CD14-positive monocyte (primary cell): ENCODE results near the gene TAP2. TPM values are rescaled to one million over a fixed set of nuclear protein-coding genes. Genes with fewer than 3 reads are reported as not detected.

Source experiments
- DNase-seq, 3 donors: peaks; one replicate each; pipeline ENCODE4 v3.0.0-alpha.2; 2011 to 2022
- H2AFZ ChIP-seq: 2 replicates; pipeline ENCODE4 v1.6.0; 2012; ENCODE audit warnings: mild to moderate bottlenecking, low read depth, low read length, inconsistent platforms; ENCODE audit not compliant: insufficient read depth, poor library complexity, severe bottlenecking
- H3K27ac ChIP-seq, 2 donors: 1 replicate in 1 of 2; 2 replicates in 1 of 2; pipeline ENCODE4 v1.5.1; 2012 to 2013; ENCODE audit warnings: low read length in 2 of 2, control low read depth in 1 of 2, inconsistent platforms in 1 of 2, low read depth in 1 of 2, mild to moderate bottlenecking in 1 of 2
- H3K27me3 ChIP-seq, 2 donors: one replicate each; pipeline versions ENCODE4 v1.6.0 to v1.6.1; 2011 to 2013; ENCODE audit warnings: low read length in 2 of 2; ENCODE audit not compliant: control insufficient read depth in 2 of 2, insufficient read depth in 2 of 2
- H3K36me3 ChIP-seq, 2 donors: replicated peaks in 1 of 2; 1 replicate in 1 of 2; 2 replicates in 1 of 2; pipeline versions ENCODE4 v1.5.1 to v1.6.1; 2012 to 2013; ENCODE audit warnings: low read length in 2 of 2, control low read depth in 1 of 2, inconsistent platforms in 1 of 2, mild to moderate bottlenecking in 1 of 2; ENCODE audit not compliant: insufficient read depth in 2 of 2, control insufficient read depth in 1 of 2
- H3K4me1 ChIP-seq, 2 donors: 1 replicate in 1 of 2; 2 replicates in 1 of 2; pipeline versions ENCODE4 v1.5.1 to v1.6.1; 2012 to 2013; ENCODE audit warnings: low read length in 2 of 2, control low read depth in 1 of 2, inconsistent platforms in 1 of 2, mild to moderate bottlenecking in 1 of 2, moderate library complexity in 1 of 2; ENCODE audit not compliant: insufficient read depth in 2 of 2, control insufficient read depth in 1 of 2
- H3K4me2 ChIP-seq: replicated peaks from 2 replicates; pipeline ENCODE3; 2012; ENCODE audit warnings: low read length, moderate library complexity, mild to moderate bottlenecking; ENCODE audit not compliant: poor library complexity, severe bottlenecking; ENCODE audit errors: extremely low read depth
- H3K4me3 ChIP-seq, 3 experiments: fragments of 200-600 bp in 1 of 3; sonication (generic) in 1 of 3; replicated peaks in 1 of 3; 1 replicate in 2 of 3; 2 replicates in 1 of 3; pipeline ENCODE4 v1.5.1; 2011 to 2013; ENCODE audit warnings: low read length in 3 of 3, mild to moderate bottlenecking in 3 of 3, control low read depth in 2 of 3, low read depth in 2 of 3, inconsistent platforms in 1 of 3, moderate library complexity in 1 of 3
- H3K79me2 ChIP-seq: 2 replicates; pipeline ENCODE4 v1.6.0; 2012; ENCODE audit warnings: mild to moderate bottlenecking, control low read depth, inconsistent platforms, low read length, moderate library complexity; ENCODE audit not compliant: insufficient read depth
- H3K9ac ChIP-seq: 2 replicates; pipeline ENCODE4 v1.6.0; 2017; ENCODE audit warnings: low read length, mild to moderate bottlenecking; ENCODE audit not compliant: insufficient read depth, poor library complexity, severe bottlenecking
- H3K9me3 ChIP-seq, 2 donors: replicated peaks in 1 of 2; 1 replicate in 1 of 2; 2 replicates in 1 of 2; pipeline versions ENCODE4 v1.5.1 to v1.6.1; 2012 to 2013; ENCODE audit warnings: low read length in 2 of 2, control low read depth in 1 of 2; ENCODE audit not compliant: control insufficient read depth in 1 of 2, insufficient read depth in 1 of 2
- H4K20me1 ChIP-seq: 2 replicates; pipeline ENCODE4 v1.6.0; 2012; ENCODE audit warnings: mild to moderate bottlenecking, low read length, control low read depth, moderate library complexity; ENCODE audit not compliant: insufficient read depth
- H3K27ac Mint-ChIP-seq, 7 donors: one replicate each; pipeline ENCODE4 v1.8.0; 2020; ENCODE audit warnings: mild to moderate bottlenecking in 7 of 7, mixed read lengths in 7 of 7, moderate library complexity in 6 of 7, inconsistent platforms in 2 of 7
- H3K27me3 Mint-ChIP-seq, 3 donors: one replicate each; pipeline ENCODE4 v1.8.0; 2021 to 2022; ENCODE audit warnings: low read depth in 3 of 3, mild to moderate bottlenecking in 3 of 3, mixed read lengths in 3 of 3, moderate library complexity in 3 of 3, inconsistent platforms in 1 of 3
- H3K36me3 Mint-ChIP-seq, 2 donors: one replicate each; pipeline ENCODE4 v1.8.0; 2020; ENCODE audit warnings: mixed read lengths in 2 of 2, inconsistent platforms in 1 of 2, mild to moderate bottlenecking in 1 of 2
- H3K4me1 Mint-ChIP-seq: one replicate; pipeline ENCODE4 v1.8.0; 2020; ENCODE audit warnings: mild to moderate bottlenecking, mixed read lengths
- H3K4me3 Mint-ChIP-seq, 2 donors: one replicate each; pipeline ENCODE4 v1.8.0; 2020; ENCODE audit warnings: mild to moderate bottlenecking in 2 of 2, mixed read lengths in 2 of 2, moderate library complexity in 1 of 2
- H3K9me3 Mint-ChIP-seq, 7 donors: one replicate each; pipeline ENCODE4 v1.8.0; 2020 to 2022; ENCODE audit warnings: mixed read lengths in 7 of 7, mild to moderate bottlenecking in 6 of 7, moderate library complexity in 6 of 7, inconsistent platforms in 2 of 7
- WGBS: methylation state at CpG from one replicate; pipeline ENCODE4 v1.1.5; 2013; ENCODE audit warnings: missing lambda C conversion rate; ENCODE audit not compliant: insufficient coverage; 5-methylcytosine and 5-hydroxymethylcytosine counted together
- intact Hi-C, 2 donors: fragments of 100-400 bp; cut with micrococcal nuclease; formaldehyde crosslinking; loops; one replicate each; pipeline versions ENCODE4 v1.15.0 to v1.15.1; 2023
- polyA plus RNA-seq, 3 donors: library from polyadenylated mRNA; depleted of rRNA in 1 of 3; unstranded in 2 of 3; stranded (reverse) in 1 of 3; fragments of 300-500 nt in 2 of 3; fragments of >200 nt in 1 of 3; fragmentation: Illumina TruSeq in 2 of 3; gene quantifications; 1 replicate in 2 of 3; 2 replicates in 1 of 3; pipeline ENCODE4 v1.2.3, GENCODE V29; 2012 to 2021
- TF ChIP-seq, protein P1 (sequence below): fragments of 200-600 bp; IDR thresholded peaks from one replicate; pipeline ENCODE4 v1.8.0; 2022; ENCODE audit warnings: antibody characterized with exemption, mild to moderate bottlenecking

TAP2 gene
- polyA plus RNA-seq, 3 donors: 12.6 to 48.7 (median 25.9) TPM

DNA sequence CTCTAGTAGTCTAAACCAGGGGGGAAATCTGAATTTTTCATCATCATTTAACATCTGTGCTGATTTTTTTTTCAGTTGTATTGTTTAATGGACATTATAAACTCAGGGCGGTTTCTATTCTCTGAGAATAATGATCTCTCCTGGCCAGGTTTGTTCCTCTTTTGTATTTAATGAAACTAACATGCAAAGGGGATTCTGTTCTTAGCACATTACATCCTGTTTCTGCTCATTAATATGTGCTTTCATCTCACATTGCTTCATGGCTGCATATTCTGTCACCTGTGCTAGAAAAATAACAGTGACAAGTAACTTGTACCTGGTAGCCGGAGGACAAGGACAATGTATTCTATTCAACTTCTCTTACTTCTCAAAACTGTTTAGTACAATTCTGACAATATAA, 22.5 kb downstream of the TAP2 start:
- Histone ChIP-seq H3K9me3 (no peaks in the 10 kb centered on the region), H3K4me1 (peaks cover 11 to 14% of the 10 kb centered on the region in 2 donors), H2AFZ (no peak overlapping the region), H3K4me2 (no peak overlapping the region), H4K20me1 (no peaks in the 10 kb centered on the region), H3K36me3 (no peaks in the 10 kb centered on the region), H3K27ac (no peak overlapping the region), H3K9ac (no peak overlapping the region), H3K4me3 (no peak overlapping the region), H3K27me3 (no peaks in the 10 kb centered on the region), H3K79me2 (no peaks in the 10 kb centered on the region)
- Mint-ChIP-seq H3K4me3 (no peak overlapping the region), H3K27ac (peak overlapping the region in 1 of 7 donors; percentile 55), H3K4me1 (peaks cover 19% of the 10 kb centered on the region), H3K36me3 (peaks cover 0 to 24% of the 10 kb centered on the region in 2 donors), H3K9me3 (no peaks in the 10 kb centered on the region), H3K27me3 (peaks cover 0 to 1% (median 0%) of the 10 kb centered on the region in 3 donors)
- no CpG with 5 or more reads among the region's 2 CpGs for WGBS
- TF ChIP-seq, protein P1, sequence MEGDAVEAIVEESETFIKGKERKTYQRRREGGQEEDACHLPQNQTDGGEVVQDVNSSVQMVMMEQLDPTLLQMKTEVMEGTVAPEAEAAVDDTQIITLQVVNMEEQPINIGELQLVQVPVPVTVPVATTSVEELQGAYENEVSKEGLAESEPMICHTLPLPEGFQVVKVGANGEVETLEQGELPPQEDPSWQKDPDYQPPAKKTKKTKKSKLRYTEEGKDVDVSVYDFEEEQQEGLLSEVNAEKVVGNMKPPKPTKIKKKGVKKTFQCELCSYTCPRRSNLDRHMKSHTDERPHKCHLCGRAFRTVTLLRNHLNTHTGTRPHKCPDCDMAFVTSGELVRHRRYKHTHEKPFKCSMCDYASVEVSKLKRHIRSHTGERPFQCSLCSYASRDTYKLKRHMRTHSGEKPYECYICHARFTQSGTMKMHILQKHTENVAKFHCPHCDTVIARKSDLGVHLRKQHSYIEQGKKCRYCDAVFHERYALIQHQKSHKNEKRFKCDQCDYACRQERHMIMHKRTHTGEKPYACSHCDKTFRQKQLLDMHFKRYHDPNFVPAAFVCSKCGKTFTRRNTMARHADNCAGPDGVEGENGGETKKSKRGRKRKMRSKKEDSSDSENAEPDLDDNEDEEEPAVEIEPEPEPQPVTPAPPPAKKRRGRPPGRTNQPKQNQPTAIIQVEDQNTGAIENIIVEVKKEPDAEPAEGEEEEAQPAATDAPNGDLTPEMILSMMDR: no peak
- DNase-seq: peak in 2 of 3 donors; percentile 15 to 59
- intact Hi-C loops: no loop called here

DNA sequence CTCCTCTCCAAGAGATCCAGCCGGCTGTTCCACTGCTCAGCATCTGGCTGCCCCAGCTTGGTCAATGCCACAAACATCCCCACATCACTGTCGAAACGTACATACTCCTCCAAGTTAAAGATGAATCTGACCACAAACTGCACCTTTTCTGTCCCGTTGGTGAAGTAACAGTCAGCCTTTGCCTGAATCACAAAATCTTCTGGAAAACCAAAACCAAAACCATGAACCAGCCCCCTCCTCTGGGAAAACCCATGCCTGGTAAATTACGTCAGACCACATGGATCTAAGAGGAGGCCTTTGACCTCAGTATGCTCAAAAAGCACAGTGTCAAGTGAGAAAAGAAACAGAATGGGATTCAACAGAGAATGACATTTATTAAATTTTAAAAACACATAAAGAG, 23.4 kb downstream of the TAP2 start:
- Histone ChIP-seq H3K27me3 (no peaks in the 10 kb centered on the region), H3K9me3 (no peaks in the 10 kb centered on the region), H3K4me1 (peaks cover 9 to 12% of the 10 kb centered on the region in 2 donors), H3K36me3 (no peaks in the 10 kb centered on the region), H3K4me2 (no peak overlapping the region), H3K9ac (no peak overlapping the region), H4K20me1 (no peaks in the 10 kb centered on the region), H3K79me2 (no peaks in the 10 kb centered on the region), H2AFZ (no peak overlapping the region), H3K4me3 (no peak overlapping the region), H3K27ac (no peak overlapping the region)
- H3K4me1 Mint-ChIP-seq: peaks cover 16% of the 10 kb centered on the region
- H3K27me3 Mint-ChIP-seq: peaks cover 0 to 1% (median 0%) of the 10 kb centered on the region in 3 donors
- peaks cover 0 to 24% of the 10 kb centered on the region in 2 donors for H3K36me3 Mint-ChIP-seq
- WGBS: 80% methylated on average over 3 of the region's 5 CpGs
- no peak for DNase-seq
- no peak overlapping the region for H3K4me3 Mint-ChIP-seq
- no peaks in the 10 kb centered on the region for H3K9me3 Mint-ChIP-seq
- no peak overlapping the region for H3K27ac Mint-ChIP-seq
- TF ChIP-seq, protein P1: no peak
- intact Hi-C loops: no loop called here
